GM12878 (cell line): ENCODE results near the gene FBXW7. TPM values are rescaled to one million over a fixed set of nuclear protein-coding genes. Genes with fewer than 3 reads are reported as not detected.

Experiments
- BCL3 ChIP-seq: IDR thresholded peaks from 2 replicates; pipeline ENCODE4 v1.6.1; 2011; ENCODE audit warnings: borderline replicate concordance, low read depth, mild to moderate bottlenecking, moderate library complexity, low read length; ENCODE audit not compliant: insufficient read depth, poor library complexity, severe bottlenecking
- CBFB ChIP-seq: IDR thresholded peaks from 2 replicates; pipeline ENCODE4 v1.6.1; 2016; ENCODE audit warnings: antibody characterized with exemption, low read depth
- CEBPZ ChIP-seq: fragments of 150-350 bp; IDR thresholded peaks from 2 replicates; pipeline ENCODE4 v1.6.1; 2016; ENCODE audit warnings: low read depth, low read length
- RUNX3 ChIP-seq: IDR thresholded peaks from 2 replicates; pipeline ENCODE4 v1.6.1; 2012; ENCODE audit warnings: low read length, inconsistent platforms
- SIN3A ChIP-seq: IDR thresholded peaks from 2 replicates; pipeline ENCODE4 v1.6.1; 2012; ENCODE audit warnings: low read depth, low read length, improper control_type of control experiment
- YY1 ChIP-seq: IDR thresholded peaks from 2 replicates; pipeline ENCODE4 v1.6.1; 2011; ENCODE audit warnings: low read depth, mild to moderate bottlenecking, low read length
- polyA plus RNA-seq, 11 experiments: library from polyadenylated mRNA; depleted of rRNA in 4 of 11; unstranded in 6 of 11; stranded (reverse) in 5 of 11; fragments of >200 nt; fragmentation: Nextera tagmentation in 4 of 11; fragmentation: Illumina TruSeq in 1 of 11; extraction: Ambion mirVana in 4 of 11; extraction: Trizol in 1 of 11; gene quantifications; 1 replicate in 1 of 11; 2 replicates in 10 of 11; pipeline versions ENCODE4 v1.2.1 to v1.2.3, GENCODE V29; 2011 to 2016; ENCODE audit warnings: inconsistent platforms in 2 of 11, missing spikeins in 2 of 11, low read depth in 1 of 11
- total RNA-seq, 4 experiments: library from RNA; depleted of rRNA in 3 of 4; stranded (reverse); fragments of >200 nt in 3 of 4; fragmentation: Illumina TruSeq in 1 of 4; extraction: Trizol in 1 of 4; gene quantifications; 2 replicates each; pipeline versions ENCODE4 v1.2.1 to v1.2.3, GENCODE V29; 2013 to 2021

Gene FBXW7
- total and polyA plus RNA-seq, 10 of the 15 experiments (the other 5 are each of a cell fraction or from before 2014, with no cell fraction given): 35.8 to 118 (median 47.2) TPM

GRCh38 chr4:152536545-152537182 lies 772 bp upstream of the FBXW7 start (continued):
- peak; percentile 81; the same call in 1 of the 2 replicates for TF ChIP-seq SIN3A
- no peak for TF ChIP-seq BCL3
- peak; percentile 16; the same call in 1 of the 2 replicates for TF ChIP-seq CBFB
- peak; percentile 3; the same call in 1 of the 2 replicates for TF ChIP-seq RUNX3
- TF ChIP-seq CEBPZ: no peak
- peak; percentile 10; the same call in 1 of the 2 replicates for TF ChIP-seq YY1
